HT-29 (cell line): ENCODE results near the gene OLIG2. TPM values are rescaled to one million over a fixed set of nuclear protein-coding genes. Genes with fewer than 3 reads are reported as not detected.

Experiments
- DNase-seq: peaks from one replicate; pipeline ENCODE4 v3.0.0-alpha.2; 2015; ENCODE audit warnings: low spot score
- total RNA-seq: library from RNA; depleted of rRNA; stranded (reverse); fragments of >200 nt; shearing (Covaris generic); gene quantifications from 2 replicates; pipeline ENCODE4 v1.2.3, GENCODE V29; 2014

Gene OLIG2
- total RNA-seq, 1 experiment from 2014 or later = not detected

DNA sequence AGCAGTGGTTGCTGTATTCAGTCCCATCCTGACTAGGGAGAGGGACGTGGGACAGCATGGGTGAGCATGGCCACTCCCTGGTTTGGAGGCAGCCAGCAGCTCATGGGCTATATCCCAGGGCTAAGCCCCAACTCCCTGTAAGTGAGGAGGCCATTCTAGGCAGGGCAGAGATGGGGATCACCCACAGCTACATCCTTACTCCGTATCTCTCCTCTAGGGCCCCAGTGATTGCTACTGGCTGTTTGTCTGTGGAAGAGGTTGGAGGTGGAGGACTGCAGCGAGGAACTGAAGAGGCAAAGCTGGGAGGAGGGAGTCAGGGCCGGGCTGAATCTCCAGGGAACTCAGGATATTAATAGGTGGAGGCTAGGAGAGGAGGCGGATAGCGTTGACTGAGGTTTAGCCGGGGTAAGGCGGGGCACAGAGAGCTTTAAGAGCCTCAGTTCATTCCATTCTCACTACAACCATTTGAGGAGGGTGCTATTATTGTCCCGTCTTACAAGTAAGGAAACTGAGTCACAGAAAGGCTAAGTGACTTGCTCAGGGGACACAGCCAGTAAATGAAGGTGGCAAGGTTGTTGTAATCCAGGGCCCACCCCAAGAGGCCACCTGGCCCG lies 6.8 kb downstream of the OLIG2 start:
- DNase-seq = no peak

- no peak for DNase-seq
Measured at GRCh38 chr21:33033094-33033951, 7.6 kb downstream of the OLIG2 start.

- DNase-seq = no peak
Measured at GRCh38 chr21:33033961-33034413, 8.3 kb downstream of the OLIG2 start.

- no peak for DNase-seq
Measured at GRCh38 chr21:33035147-33035546, 9.4 kb downstream of the OLIG2 start.

DNA sequence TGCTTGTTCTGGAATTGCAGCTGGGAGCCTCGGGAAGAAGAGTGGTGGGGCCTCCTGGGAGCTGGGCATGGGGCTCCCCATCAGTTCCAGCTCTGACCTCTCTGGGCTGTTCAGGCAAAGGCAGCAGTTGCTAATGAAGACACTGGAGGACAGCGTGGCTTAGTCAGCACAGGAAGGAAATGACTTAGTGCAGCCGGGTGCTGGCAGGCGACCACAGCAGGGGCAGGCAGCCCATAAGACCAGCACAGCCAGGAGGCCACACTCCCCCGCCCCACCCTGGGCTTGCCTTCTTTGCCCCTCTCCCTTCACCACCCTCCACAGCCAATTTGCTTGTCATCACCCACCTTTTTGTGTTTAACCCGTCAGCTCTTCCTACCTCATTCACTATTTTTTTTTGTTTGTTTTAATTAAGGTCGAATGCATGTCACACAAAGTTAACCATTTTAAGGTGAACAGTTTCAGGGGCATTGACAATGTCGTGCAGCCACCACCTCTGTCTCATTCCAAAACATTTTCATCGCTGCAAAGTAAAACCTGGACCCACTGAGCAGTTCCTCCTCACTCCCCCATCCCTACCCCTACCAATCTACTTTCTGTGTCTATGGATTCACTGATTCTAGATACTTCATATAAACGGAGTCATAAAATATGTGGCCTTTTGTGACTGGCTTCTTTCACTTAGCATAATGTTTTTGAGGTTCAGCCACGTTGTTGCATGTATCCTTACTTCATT lies 10.9 kb downstream of the OLIG2 start:
- no peak for DNase-seq

DNA sequence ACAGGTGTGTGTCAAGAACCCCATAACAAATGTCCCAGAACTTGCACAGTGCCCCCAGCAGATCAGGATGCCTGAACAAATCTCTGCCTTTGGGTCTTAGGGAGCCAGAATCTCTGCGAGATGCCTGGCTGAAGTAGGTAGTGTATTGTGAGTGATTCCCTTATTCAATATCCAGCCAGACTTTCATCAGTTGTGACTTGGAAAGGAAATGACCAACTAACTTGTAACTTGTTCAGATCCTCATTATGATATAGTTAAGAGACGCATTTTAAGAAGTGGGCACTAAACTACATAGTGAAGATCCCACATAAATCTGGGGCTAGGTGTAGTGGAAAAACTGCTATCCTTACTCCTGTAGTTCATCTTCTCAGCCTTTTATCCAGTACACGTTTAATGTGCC lies 11.8 kb downstream of the OLIG2 start:
- no peak for DNase-seq

DNA sequence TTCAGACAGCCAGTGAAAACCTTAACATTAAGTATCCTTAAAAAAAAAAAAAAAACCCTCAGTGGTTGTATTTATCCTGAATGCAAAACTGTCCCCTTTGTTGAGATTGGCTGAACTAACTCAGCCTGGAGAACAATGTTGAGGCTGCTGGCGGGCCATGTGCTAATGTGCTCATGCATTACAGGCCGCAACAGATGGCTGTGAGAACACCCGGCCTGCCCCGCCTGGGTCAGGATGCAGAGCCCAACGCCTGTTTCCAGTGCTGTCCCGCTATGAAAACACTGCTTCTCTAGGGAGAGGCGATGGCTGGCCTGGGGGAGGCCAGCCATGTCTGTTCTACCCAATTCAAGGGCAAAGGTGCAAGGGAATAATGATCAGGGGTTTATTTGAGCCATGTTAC lies 13.8 kb downstream of the OLIG2 start:
- DNase-seq = no peak

GRCh38 chr21:33040215-33040614 lies 14.5 kb downstream of the OLIG2 start:
- no peak for DNase-seq

DNA sequence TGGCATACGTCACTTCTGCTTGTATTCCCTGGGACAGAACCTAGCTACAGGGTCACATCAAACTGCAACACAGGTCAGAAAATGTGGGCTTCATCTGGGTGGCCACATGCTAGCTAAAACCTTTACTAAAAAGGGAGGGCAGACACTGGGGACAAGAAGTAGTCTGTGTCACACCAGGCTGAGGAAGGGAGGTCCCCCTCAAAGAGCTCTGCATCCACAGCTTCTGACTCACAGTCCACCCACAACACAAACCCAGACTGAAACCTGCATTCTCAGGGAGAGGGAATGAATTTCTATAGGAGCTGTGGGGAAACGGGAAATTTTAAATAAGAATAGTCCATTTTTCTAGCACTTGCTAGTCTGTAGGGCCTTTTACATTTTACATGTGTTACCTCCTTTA lies 16.2 kb downstream of the OLIG2 start:
- DNase-seq = no peak

DNA sequence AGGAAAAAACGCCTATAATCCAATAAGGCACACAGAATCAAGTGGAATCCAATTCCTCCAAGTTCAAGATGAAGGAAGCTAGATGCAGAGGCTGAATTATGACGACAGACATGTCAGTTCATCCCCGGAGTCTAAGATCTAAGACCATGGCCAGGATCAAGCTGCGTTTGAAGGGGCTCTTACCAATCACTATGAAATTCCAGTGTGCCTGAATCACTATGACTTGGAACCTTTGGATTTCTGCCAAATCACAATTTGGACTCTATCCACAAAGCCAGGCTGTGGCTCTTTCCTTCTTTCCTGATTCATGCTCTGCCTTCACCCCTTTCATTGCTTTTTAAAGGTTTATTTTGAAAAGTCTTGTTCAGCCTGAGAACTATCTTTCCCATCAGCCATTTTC lies 17.1 kb downstream of the OLIG2 start:
- DNase-seq = no peak

GRCh38 chr21:33046455-33046854 lies 20.7 kb downstream of the OLIG2 start:
- DNase-seq = no peak

DNA sequence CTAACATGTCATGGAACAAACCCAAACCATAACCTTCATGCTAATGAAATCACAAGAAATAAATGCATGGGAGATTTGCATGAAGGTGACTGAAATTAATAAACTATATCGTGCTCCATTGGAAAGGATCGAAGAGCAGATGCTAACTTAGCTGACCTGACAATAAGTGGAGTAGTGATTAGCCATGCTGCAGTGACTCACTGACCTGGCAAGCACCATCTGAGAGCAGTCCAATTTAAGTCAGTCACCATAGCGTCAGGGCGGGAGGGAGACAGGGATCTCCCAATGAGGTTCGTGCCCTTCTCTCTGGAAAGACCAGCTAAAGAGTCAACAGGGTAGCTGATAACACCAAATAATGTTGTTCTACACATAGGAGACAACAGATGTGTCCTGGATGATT lies 21.5 kb downstream of the OLIG2 start:
- DNase-seq = no peak

GRCh38 chr21:33051925-33052324 lies 26.2 kb downstream of the OLIG2 start:
- DNase-seq = no peak

DNA sequence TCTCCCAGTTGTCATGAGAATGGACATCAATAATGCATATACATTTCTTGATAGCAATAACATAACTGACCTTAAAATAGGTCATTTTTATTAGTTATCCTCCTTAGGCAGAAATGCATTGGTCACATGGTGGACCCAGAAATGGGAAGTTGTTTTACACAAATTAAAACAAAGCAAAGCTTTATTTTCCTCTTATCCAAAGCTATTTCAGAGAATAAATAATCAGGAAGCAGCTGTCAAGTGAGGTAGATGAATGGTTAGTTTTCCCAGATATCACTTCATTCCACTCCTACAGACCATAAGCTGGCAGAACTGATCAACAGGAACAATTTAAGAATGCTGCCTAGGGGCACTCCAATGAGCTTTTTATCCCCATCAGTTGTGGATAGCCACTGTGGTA lies 28.2 kb downstream of the OLIG2 start:
- no peak for DNase-seq

DNA sequence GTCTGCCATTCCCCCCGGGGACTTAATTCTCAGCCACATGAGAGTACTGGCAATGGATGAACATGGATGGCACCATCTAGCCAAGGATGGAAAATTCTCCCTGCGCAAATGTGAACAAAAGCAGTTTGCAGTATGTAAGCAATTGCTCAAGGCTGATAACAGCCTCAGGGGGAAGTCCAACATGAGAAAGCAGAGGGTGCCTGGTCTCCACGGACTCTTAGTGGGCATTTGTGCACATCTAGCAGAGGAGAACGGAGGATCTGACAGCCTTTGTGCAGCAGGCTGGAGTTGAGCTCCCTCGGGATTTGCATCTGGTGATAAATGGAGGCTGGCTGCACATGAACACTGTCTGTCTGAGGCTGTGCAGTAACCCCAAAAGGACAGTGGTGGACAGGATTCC lies 30.3 kb downstream of the OLIG2 start:
- no peak for DNase-seq

DNA sequence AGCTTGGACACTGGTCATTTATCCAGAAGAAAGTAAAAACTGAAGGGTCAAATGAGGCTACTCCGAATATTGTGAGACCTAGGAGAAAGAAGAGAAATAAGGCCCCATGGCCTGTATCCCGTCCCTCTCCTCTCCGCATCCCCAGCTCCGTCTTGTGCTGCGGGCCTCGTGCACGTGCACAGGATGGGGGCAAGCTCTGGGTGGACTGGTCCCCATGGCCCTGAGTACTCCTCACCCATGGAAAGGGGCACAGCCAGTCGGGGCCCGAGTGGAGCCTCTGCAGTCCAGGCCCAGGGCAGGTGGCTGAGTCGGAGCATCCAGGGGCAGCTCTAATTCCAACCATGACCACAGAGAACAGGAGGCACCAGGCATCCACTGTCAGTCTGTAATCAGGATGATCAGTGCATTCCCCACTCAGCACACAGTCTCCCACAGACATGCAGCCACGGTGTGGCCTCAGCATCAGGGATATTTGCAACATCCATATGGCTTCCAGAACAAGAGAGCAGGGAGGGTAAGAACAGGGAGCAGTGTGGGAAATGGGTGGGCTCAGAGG lies 31.7 kb downstream of the OLIG2 start:
- DNase-seq = no peak

GRCh38 chr21:33058527-33058926 lies 32.8 kb downstream of the OLIG2 start:
- DNase-seq = no peak

DNA sequence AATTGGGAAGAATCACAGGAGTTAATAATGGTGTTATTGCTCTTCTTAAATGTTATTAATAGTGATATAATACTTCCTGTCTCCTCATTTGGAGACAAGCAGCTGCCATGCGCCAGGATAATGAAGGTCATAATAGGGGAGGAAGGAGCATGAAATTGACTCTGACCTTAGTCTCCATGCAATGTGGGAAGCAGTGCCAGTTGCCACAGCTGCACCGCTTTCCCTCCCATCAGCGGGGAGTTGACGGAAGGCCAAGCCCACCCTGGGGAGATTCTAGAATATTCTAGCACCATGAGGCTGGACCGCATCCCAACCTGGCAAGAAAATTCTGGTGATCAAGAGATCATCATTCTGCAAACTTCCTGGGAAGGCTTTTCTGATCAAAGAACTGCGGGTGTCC lies 33.2 kb downstream of the OLIG2 start:
- no peak for DNase-seq

GRCh38 chr21:33059380-33059841 lies 33.7 kb downstream of the OLIG2 start:
- DNase-seq = no peak

DNA sequence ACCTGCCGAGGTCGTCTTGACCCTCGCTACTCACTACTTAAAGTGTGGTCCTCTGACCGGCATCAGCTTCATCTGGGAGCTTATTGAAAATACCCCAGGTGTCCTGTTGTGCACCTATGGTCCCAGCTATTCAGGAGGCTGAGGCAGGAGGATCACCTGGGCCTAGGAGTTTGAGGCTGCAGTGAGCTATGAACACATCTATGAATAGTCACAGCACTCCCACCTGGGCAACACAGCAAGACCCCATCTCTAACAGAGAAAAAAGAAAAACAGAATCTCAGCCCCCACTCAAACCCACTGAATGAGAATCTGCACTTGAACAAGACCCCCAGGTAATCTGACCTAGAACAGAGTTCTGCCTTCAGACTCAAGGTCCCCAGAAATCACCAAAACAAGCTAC lies 35.5 kb downstream of the OLIG2 start:
- no peak for DNase-seq

DNA sequence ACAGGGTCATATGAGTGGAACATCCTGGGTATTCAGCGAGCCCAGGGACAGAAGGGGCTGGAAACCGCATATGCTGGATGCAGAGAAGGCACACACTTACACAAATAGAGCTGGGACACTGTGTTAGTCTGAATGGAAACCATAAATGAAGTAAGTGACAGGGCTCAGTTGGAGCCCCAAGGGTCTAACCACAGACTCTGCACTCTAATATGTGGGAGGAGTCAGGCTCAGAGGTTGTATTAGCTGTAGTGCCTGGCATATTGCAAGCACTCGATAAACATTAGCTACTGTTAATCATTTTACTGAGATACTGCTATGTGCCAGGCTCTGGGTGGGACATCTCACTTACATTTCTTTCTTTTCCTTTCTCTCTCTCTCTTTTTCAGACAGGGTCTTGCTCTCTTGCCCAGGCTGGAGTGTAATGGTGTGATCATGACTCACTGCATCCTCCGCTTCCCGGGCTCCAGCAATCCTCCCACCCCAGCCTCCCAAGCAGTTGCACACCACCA lies 37.7 kb downstream of the OLIG2 start:
- no peak for DNase-seq
